ENCODE measurements around the gene TBX2.

TBX2 gene

DNA sequence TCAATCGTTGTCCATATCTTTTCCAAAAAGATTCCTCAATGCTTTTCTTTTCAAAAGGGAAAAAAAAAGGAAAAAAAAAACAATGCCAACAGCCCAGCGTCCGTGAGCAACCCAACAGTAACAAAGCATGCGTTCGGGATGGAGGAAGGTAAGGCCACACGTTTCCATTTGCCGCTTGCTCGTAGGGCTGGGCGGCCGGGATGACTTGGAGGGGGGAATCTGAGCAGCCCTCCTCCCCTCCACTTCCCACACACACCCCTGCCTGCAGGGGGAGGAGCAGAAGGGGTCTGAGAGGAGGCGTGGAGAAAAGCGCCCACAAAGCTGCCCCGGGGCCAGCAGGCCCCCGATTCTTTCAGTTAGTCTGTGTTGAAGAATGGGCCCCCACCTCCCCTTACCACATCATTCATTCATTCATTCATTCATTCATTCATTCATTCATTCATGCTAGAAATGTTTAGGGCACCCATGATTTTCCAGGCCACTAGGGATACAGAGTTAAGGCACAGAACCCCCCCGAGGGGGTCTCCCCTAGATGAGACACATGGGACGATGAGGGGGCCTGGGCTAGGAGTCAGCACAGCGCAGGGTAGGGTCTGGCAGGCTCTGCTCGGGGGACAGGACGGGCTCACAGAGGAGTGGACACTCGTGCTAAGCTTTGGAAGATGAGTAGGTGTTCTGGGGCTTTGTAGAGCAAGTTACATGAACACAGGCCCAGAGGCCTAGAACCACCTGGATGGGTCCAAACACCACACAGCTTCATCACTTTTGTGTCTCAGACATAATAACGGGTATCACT is 10.9 kb upstream of the TBX2 start:
- no peak for FAIRE-seq

DNA sequence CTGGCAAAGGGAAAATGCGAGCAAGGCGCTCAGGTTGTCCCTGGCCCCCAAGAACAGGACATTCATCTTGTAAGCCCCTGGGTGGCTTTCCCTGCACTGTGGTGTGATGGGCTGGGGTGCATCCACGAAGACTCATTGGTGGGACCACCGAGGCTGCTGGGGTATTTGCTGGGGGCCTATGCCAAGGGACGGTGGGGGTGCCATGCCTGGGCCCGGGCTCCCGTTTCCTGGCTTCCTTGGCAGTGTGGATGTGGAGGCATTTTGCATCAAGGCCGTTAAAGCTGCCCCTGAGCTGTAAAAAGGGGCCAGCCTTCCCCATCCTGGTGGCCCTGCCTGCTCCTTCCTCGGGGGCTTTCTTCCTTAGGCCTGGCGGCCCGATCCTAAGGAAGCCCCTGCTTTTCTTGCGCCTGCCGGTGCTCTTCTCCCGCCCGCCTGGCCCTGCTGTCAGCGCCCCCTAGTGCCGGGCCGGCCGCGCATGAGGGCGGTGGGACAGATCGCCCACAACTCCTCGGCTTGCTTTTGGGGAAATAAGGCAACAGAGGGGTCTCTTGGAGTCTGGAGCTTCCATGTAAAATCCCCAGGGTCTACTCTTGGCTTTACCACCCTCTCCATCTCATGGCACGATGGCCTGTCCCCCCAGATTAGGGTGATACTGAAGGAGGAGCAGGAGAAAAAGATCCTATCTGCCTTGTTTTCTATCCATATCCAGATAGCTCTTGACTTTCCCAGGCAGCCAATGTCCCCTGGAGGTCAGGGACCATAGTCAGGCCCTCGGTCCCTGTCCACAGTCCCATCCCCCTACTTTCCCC is 9.8 kb upstream of the TBX2 start:
- no peak for FAIRE-seq

DNA sequence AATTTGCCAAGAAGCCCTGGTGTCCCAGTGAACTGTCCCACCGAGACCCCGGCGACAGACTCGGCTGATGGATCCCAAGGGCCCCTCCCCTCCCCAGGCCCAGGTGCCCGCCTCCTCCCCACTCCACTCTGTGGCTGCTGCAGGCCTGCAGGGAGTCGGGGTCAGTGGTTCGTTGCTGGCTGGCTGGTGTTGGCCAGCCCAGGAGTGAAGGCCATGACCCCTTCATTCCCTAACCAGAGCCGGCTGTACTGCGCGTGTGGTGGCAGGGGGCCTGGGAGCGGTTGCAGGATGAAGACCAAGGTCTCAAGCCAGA is 9.2 kb upstream of the TBX2 start:
- no peak for FAIRE-seq

DNA sequence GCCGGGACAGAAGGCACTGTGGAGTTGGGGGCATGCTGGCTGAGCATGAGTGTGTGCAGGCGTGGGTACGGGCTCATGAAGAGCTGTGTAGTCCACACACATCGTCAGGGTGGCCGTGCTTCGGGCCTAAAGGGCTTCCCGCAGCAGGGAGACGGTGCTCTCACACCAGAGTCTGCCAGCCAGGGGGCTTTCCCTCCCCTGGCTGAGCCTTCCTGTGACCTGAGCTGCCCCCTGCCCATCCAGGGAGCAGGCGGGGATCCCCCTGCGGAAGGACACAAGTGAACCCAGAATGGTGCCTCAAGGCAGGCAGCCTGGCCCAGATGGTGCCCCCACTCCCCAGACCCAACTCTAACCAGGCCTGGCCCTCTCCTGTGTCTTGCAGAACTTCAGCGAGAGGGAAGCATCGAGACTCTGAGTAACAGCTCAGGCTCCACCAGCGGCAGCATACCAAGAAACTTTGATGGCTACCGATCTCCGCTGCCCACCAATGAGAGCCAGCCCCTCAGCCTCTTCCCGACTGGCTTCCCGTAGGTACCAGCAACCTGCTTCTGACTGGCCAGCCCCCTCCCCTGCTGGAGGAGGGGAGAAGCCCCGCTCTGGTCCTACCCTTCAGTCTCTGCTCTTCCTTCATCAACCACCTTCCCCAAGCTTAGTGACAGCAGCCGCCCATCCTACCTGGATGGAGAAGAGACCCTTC is 7.9 kb upstream of the TBX2 start:
- no peak for FAIRE-seq

DNA sequence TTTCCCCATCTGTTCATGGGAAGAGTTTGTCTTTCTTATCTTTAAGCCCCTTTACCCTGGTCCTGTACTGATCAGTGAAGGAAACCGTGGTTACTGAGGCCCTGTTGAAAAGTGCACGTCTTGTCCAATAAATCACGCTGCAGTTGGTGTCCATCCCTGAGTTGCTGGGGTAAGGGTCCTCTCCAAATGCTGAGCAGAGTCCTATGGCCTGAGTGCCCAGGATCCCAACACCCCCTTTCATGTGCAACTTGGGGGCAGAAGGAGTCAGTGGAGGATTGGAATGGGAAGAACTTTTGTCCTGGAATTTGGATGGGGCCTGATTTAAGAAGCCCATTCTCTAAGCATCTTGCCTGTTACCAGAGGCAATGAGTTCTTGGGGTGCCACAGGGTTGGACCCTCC is 7.0 kb upstream of the TBX2 start:
- no peak for FAIRE-seq

DNA sequence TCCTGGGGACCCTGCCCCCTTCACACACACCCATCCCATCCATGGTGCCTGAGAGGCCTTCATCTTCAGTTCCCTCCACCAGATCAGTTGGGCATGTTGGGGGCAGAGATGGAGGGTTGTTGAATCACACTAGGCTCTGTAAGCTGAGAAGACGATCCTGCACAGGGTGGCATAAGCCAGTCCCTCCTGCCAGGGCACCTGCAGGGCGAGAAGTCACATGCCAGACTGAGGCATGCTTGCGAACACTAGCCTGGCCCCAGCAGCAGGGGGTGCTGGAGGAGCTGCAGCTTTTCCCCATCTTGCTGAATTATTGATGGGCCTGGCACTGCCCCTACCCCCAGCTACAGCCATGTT is 6.1 kb upstream of the TBX2 start:
- FAIRE-seq, result no peak

DNA sequence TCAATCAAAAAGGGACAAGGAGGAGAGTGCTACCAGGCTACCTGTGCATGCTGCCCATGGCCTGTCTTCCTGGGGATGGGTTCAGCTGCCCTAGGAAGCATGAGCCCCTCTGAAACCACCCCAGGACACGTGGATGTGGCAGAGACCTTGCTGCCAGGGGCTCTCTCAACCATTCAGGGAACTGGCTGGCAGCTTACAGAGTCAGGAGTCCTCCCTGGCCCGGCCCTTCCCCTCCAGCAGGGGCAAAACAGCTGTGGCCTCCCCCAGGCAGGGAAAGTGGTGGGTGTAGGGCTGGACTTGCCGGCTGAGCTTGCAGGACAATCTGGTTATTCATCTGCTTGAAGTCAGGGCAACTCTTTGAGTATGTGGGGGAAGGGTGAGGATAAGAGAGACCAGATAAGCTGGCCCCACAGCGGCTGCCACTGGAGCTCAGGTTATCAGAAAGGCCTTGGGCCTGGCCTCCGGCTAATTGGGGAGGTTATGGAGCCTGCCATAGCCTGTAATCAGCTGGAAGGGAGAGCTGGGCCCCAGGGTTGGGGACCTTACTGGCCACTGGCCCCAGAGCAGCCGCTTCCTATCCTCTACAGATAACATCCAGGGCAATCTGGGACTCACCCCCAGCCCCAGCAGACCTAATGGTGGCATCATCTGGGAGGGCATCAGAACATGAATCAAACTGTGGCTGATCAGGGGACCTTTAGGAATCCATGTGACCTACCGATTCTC is 5.6 kb upstream of the TBX2 start:
- FAIRE-seq, result no peak

DNA sequence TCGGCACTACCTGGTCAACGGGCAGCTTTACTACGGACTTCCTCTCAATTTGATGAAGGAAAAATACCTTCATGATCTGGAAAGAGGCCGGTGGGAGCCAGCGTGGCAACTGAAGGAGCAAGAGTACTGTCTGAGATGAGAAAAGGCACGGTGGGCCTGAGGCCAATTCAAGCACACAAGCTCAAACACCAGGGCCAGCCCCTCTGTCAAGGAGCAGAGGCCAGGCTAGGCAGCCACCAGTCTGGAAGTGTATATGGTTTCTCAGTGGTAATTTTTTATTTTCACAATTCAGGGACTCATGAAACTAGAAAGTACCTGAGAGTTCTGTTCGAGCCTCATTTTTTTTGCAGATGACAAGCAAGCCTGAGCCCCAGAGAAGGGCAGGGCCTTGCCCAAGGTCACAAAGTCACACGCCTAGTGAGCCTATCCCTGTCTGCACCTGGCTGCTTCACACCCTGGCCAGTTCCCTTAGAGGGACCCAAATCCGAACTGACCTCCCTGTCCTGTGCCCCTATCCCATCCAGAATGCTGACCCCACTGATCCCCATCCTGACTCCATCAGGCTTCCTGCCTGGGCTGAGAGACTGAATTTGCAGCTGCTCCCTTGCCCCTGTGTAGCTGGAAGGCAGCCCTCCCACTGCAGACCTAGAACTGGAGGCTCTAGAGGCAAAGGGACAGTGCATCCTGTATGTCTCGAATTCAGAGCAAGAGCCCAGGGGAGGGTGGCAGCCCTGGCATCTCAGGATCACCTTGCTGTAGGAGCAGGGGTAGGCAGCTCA is 4.8 kb upstream of the TBX2 start:
- FAIRE-seq, result no peak

DNA sequence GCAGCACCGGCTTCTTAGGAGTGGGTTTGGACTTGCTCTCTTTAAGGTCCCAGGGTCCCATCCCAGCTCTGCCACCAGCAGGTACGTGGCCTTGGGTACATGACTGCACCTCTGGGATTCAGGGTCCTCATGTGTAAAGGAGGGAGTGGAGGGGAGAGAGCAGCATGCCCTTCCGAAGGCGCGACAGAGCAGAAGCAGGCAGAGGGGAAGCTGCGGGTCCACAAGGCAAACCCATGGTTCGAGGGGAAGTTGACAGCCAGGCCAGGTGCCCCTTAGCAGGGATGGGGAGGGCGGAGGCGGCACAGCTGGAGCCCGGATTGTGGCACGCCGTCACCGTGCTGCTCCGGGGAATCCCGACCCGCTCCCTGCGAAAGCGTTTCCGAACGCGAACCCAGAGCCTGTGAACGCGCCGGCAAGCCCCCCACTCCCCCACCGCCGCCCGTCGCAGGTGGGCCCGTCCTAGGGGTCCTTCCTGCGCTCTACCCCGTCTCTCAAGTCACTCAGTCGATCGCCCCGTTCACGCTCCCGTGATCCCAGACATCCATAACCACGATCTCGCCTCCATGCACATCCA is 4.1 kb upstream of the TBX2 start:
- FAIRE-seq, result no peak

DNA sequence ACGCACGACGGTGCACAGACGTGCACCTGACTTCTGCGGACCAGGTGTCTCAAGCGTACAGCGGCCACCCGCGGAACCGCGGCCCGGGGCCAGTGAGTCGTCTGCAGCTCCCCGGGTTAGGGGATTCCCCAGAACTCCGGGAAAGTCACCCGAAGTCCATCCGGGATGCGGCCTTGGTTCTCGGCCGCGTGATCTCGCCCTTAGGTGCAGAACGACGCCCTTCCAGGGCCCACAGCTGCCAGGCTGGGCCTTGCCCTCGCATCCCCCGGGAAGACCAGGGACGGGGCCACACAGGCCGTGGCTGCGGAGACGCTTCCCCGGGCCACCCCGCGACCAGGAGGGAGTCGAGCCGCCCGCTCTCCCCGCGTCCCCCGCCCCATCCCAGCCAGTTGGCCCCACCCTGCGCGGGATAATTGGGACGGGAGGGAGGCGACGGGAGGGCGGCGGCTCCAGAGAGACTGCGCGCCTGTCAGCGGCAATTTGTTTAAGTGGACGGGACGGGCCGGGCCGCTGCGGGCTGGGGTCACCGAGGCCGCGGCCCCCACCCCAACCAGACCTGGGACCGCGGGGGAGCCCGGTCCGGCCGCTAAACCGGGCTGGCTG is 3.6 kb upstream of the TBX2 start:
- no peak for FAIRE-seq

DNA sequence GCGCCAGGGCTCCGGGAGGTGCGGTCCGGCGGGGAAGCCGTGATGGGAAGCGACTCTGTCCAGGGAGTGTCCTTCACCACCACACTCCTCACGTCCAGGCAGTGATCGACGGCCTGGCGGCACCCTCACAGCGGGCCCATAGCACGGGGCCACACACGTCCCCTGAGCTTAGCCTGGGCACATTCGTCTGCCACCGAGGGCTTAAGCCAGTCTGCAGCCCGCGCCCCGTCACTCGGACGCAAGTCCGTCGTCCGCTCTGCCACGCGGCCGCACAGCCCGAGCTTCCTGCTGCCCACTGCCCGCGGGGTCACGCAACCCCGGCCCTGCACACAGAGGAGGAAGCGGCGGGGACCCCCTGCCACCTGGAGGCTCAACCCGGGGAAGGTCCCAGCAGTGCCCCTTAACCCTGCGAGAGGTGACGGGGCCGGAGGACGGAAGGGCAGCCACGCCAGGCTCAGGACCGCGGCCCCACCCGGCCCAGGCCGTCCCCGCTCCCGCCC is 3.0 kb upstream of the TBX2 start:
- no peak for FAIRE-seq

DNA sequence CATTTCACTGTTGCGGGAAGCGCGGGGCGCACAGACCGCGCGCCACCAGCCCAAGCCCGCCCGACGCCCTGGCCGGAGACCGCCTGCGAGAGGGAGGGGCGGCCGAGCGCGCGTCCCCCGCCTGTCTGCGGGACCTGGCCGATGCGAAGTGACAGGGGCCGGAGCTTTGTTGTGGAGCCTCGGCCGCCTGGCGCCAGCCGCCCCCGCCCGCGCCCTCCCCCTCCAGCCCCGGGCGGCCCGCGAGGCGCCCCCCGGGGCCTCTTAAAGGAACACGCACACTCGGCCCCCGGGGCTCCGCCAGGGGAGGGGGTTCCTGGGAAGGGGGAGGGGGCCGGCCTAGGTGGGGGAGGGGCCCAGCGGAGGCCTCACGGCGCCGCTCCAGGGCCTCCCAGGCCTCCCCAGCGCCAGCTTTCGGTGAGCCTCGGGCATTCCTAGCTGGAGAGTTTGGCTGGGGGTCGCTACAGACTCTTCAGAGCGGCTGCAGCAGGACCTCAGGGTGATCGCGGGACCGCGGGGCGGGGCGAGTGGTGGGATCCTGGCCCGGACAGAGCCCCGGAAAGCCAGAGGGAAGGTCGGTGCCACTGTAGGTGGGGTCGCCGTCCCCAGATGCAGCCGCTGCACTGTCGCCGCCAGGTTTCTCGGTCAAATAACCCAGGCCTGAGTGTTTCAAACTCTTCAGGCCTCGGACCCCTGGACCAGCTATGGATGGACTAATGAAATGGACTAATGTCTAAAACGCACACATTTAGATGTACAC is 2.4 kb upstream of the TBX2 start:
- no peak for FAIRE-seq

DNA sequence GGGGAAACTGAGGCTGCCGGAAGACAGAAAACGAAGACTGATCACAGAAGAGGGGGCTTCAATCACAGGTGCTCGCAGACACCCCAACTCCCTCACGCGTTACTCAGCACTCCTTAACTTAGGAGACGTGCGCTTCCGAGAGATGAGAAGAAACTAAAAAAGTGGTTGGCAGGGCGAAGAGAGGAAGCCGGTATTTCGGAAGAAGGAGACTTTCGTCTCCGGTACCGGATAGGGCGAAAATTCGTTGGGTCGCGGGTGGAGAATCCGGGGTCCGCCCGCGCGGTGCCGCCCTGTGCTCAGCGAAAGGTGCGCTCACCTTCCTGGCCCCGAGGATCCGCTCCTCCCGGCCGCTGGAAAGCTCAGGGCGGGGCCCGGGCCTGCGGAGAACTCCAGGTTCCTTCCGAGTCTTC is 917 bp upstream of the TBX2 start:
- FAIRE-seq, result no peak

DNA sequence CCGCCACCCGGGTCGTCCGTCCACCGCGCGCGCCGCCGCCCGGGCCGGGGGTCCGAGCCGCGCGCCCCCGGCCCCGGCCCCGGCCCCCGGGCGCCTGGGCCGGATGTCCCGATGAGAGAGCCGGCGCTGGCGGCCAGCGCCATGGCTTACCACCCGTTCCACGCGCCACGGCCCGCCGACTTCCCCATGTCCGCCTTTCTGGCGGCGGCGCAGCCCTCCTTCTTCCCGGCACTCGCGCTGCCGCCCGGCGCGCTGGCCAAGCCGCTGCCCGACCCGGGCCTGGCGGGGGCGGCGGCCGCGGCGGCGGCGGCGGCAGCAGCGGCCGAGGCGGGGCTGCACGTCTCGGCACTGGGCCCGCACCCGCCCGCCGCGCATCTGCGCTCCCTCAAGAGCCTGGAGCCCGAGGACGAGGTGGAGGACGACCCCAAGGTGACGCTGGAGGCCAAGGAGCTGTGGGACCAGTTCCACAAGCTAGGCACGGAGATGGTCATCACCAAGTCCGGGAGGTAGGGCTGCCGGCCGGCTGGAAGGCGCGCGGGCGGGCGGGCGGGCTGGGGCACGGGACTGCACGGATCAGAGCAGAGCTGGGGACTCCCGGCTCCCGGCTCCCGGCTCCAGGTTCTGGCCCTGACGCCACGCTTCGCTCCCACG is 548 bp downstream of the TBX2 start:
- FAIRE-seq, result no peak

DNA sequence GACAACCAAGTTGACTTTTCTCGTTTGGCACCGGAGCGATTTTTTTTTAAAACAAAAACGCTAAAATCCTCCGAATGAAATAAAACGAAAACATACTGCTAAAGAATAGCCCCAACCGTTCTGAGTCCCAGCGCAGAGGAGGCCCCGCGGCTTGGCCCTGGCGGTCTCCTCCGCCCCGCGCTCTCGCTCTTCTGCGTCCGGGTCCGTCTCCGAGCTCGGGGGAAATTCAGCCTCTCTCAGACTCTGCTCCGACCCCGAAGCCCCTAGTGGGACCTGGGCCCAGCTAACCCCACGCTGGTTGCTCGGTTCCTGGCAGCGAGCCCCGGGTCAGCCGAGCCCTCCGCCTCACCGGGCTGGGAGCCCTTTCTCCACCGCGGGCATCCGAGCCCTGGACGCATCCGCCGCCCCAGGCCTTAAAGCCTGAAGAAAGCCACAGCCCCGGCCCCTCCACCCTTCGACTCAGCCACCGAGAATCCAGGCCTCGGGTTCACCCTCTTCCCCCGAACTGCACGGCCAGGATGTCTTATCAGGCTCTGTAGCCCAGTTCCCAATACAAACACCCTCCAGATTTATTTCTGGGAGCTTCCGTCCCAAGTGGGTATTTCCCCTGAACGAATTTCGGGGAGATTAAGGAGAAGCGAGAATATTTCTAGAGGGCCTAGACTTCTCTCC is 1.2 kb downstream of the TBX2 start:
- FAIRE-seq, result no peak

DNA sequence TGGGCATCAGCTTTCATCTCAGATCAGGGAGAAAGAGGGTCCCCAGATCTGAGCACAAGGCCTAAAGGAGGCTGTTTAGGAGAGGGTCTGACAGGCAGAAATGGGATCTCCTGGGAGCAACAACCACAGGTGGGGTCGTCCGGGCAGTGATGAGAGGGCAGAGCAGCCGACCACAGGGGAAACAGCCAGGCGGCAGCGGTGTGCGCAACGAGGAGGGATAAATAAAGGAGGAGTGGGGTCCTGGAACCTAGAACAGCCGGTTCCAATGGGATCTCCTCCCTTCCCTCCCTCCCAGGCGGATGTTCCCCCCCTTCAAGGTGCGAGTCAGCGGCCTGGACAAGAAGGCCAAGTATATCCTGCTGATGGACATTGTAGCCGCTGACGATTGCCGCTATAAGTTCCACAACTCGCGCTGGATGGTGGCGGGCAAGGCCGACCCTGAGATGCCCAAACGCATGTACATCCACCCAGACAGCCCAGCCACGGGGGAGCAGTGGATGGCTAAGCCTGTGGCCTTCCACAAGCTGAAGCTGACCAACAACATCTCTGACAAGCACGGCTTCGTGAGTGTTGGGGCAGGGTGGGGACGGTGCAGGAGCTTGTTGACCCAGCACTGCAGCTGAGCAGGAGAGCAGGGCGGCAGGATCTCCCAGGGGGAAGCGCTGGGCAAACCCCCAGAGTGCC is 1.9 kb downstream of the TBX2 start:
- no peak for FAIRE-seq

DNA sequence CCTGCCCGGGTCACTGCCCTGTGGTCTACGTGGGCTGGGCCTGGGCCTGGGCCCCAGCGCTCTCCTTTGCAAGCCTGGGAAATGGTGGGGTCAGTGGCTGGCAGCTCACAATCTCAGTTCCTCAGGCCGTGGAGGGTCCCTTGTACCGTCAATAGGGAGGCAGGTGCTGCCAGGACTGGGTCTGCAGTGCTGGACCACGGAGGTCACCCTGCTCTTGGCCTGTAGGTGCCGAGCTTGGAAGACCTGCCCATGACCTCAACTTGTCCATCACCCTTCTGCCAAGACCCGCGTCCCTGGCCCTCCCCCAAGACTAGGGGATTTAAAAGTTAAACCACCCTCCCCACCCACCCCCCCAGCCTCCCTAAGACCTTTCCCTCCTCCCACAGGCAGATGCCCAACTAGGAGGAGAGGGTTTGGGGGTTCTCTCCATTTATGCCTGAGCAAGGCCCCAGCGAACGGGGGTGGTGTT is 2.5 kb downstream of the TBX2 start:
- FAIRE-seq, result no peak

DNA sequence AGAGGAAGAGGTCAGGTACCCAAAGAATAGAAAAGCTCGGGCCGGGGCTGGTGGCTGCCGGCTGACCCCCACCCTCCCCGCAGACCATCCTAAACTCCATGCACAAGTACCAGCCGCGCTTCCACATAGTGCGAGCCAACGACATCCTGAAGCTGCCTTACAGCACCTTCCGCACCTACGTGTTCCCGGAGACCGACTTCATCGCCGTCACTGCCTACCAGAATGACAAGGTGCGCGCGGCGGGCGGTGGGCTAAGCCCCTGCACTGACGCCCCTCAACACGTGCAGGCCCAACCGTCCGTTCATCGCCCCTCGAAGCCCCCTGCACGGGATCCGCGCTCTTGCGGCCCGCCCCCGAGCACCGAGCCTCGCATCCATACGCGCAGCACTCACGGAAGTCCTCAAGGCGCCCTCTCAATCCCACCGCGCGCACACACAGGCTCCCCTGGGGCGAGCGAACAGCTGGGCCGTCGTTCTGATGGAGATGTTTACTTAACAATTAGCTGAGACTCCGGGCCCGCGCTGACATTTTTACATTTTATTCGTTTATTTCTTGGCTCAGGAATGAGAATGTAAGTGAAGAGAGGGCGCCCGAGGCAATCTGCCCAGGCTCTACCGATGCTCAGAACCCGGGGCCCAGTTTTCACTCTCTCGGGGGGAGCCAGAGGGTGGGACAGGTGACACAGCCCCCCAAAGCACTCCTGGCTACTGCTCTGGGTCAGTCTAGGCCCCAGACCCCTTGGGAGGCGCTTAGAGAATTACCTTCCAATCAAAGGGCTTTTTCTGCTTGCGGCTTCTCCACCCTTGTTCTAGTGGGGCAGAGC is 3.5 kb downstream of the TBX2 start:
- FAIRE-seq, result no peak

Measured in G401.6 (cell line).